Loucy (cell line): ENCODE data around the gene STX1A.

Experiments used
- EZH2phosphoT487 ChIP-seq: fragments of 200-600 bp; IDR thresholded peaks from 2 replicates; pipeline ENCODE4 v1.6.1; 2018; ENCODE audit warnings: antibody characterized with exemption, mild to moderate bottlenecking, moderate library complexity, borderline replicate concordance
- TF ChIP-seq, protein P1 (sequence below): fragments of 200-600 bp; sonication (generic); conservative IDR thresholded peaks from 2 replicates; pipeline ENCODE4 v1.5.1; 2014; ENCODE audit warnings: mild to moderate bottlenecking, antibody characterized with exemption, low read length

DNA sequence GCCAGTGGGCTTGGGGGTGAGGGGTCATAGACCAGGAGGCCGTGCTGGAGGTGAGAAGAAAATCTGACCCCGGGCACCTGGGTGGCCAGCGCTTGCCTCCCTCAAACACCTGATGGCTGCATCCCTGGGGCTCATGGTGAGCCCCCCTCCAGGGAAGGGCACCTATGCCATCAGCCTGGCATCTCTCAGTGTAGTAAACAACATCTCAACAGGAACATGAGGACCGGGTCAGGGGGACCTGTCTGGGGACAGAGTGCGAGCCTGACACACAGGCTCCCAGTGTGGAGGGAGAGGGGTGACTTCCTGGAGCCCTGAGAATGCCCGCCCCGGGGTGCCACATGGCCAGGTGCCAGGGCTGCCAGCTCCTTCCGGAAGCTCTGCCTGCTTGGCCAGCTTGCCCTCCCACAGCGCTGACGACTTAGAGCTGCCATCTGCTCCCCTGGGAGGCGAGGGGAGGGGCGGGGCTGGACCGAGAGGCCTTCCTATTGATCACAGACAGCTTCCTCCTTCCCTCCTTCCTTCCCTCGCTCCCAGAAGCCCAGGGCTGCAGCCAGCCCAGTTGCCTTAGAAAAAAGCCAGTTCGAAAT, 12.3 kb downstream of the STX1A start:
- TF ChIP-seq, protein P1, sequence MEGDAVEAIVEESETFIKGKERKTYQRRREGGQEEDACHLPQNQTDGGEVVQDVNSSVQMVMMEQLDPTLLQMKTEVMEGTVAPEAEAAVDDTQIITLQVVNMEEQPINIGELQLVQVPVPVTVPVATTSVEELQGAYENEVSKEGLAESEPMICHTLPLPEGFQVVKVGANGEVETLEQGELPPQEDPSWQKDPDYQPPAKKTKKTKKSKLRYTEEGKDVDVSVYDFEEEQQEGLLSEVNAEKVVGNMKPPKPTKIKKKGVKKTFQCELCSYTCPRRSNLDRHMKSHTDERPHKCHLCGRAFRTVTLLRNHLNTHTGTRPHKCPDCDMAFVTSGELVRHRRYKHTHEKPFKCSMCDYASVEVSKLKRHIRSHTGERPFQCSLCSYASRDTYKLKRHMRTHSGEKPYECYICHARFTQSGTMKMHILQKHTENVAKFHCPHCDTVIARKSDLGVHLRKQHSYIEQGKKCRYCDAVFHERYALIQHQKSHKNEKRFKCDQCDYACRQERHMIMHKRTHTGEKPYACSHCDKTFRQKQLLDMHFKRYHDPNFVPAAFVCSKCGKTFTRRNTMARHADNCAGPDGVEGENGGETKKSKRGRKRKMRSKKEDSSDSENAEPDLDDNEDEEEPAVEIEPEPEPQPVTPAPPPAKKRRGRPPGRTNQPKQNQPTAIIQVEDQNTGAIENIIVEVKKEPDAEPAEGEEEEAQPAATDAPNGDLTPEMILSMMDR: no peak
- TF ChIP-seq EZH2phosphoT487: no peak
